SK-N-MC (cell line): ENCODE measurements around the gene GSK3A.

Experiments
- EZH2 ChIP-seq: fragments of 200-600 bp; sonication (generic); IDR thresholded peaks from one replicate; pipeline ENCODE4 v1.6.1; 2017; ENCODE audit warnings: antibody characterized with exemption
- POLR2AphosphoS5 ChIP-seq: IDR thresholded peaks from 2 replicates; pipeline ENCODE4 v1.6.1; 2012; ENCODE audit warnings: mild to moderate bottlenecking, low read depth, low read length, borderline replicate concordance

DNA sequence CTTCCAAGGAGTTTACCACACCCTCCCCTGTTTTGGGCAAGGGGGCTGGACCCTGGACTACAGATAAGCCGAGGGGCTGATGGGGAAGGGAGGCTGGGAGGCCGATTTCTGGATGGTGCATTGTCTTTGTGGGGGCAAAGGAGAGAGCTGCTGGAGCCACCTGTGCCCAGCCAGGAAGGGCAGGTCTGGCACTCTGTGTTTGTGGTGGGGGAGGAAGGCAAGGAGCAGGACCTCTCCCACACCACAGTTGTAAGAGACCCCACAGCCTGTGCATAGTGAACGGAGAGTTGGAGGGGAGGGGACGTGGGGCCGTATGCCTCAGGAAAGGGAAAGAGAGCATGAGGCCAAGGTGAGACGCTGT is 43.6 kb upstream of the GSK3A start:
- TF ChIP-seq EZH2 (no peak), POLR2AphosphoS5 (no peak)
